HL-60/S4 treated with retinoic acid at 250 ng/mL for 4 days and 3 days (cell line): ENCODE measurements around the gene MGAT5B.
"Not testable (repeated sequence)": the region's sequence is repeated elsewhere in the genome, so short reads cannot be mapped to it uniquely, and the experiment has no call there.

ENCODE experiments used
- in situ Hi-C: fragments of 300-500 bp; cut with MboI; formaldehyde crosslinking; loops from 2 replicates; pipeline ENCODE4 v1.7.0; 2022; ENCODE audit warnings: low sequenced_read_pairs

MGAT5B gene

GRCh38 chr17:76847031-76847430, 21.2 kb upstream of the MGAT5B start:
- in situ Hi-C loops: no loop called here

- in situ Hi-C loops: no loop called here
These were observed 19.5 kb upstream of the MGAT5B start for GRCh38 chr17:76848670-76849069.

GRCh38 chr17:76849160-76849559, 19.0 kb upstream of the MGAT5B start:
- in situ Hi-C loops: not testable (repeated sequence)

GRCh38 chr17:76852843-76853242, 15.4 kb upstream of the MGAT5B start:
- in situ Hi-C loops: no loop called here

- in situ Hi-C loops: no loop called here
These were observed 13.1 kb upstream of the MGAT5B start for GRCh38 chr17:76855105-76855504.

- in situ Hi-C loops: no loop called here
These were observed 6.1 kb upstream of the MGAT5B start for GRCh38 chr17:76862079-76862478.

- in situ Hi-C loops: no loop called here
These were observed 5.7 kb upstream of the MGAT5B start for GRCh38 chr17:76862494-76862893.

- in situ Hi-C loops: no loop called here
These were observed 4.2 kb upstream of the MGAT5B start for GRCh38 chr17:76864024-76864423.

- in situ Hi-C loops: no loop called here
These were observed 3.0 kb upstream of the MGAT5B start for GRCh38 chr17:76865174-76865573.

- in situ Hi-C loops: no loop called here
These were observed 2.0 kb upstream of the MGAT5B start for GRCh38 chr17:76866203-76866602.

GRCh38 chr17:76866774-76867577, 1.2 kb upstream of the MGAT5B start:
- in situ Hi-C loops: no loop called here

GRCh38 chr17:76867578-76868175, 527 bp upstream of the MGAT5B start:
- in situ Hi-C loops: no loop called here

- in situ Hi-C loops: no loop called here
These were observed 678 bp downstream of the MGAT5B start for GRCh38 chr17:76868669-76869495.

GRCh38 chr17:76869496-76870376, 1.5 kb downstream of the MGAT5B start:
- in situ Hi-C loops: no loop called here

GRCh38 chr17:76870377-76870714, 2.1 kb downstream of the MGAT5B start:
- in situ Hi-C loops: no loop called here

- in situ Hi-C loops: no loop called here
These were observed 3.5 kb downstream of the MGAT5B start for GRCh38 chr17:76871668-76872067.

- in situ Hi-C loops: no loop called here
These were observed 4.1 kb downstream of the MGAT5B start for GRCh38 chr17:76872221-76872873.

GRCh38 chr17:76872874-76873221, 4.6 kb downstream of the MGAT5B start:
- in situ Hi-C loops: no loop called here

GRCh38 chr17:76873856-76874255, 5.7 kb downstream of the MGAT5B start:
- in situ Hi-C loops: no loop called here

- in situ Hi-C loops: no loop called here
These were observed 9.2 kb downstream of the MGAT5B start for GRCh38 chr17:76877437-76877836.
